Stimulated activated CD8-positive, alpha-beta memory T cell treated with anti-CD3 and anti-CD28 coated beads, Interleukin-12 subunit alpha, Interleukin-12 subunit beta, amount 100 ng/mL, for 1 hour (primary cell): ENCODE results near the gene BPTF.
"Not testable (repeated sequence)": the region's sequence is repeated elsewhere in the genome, so short reads cannot be mapped to it uniquely, and the experiment has no call there.

Experiments used
- DNase-seq: peaks from one replicate; pipeline ENCODE4 v3.0.0-alpha.2; 2020; ENCODE audit warnings: low read depth

The BPTF gene, protein sequence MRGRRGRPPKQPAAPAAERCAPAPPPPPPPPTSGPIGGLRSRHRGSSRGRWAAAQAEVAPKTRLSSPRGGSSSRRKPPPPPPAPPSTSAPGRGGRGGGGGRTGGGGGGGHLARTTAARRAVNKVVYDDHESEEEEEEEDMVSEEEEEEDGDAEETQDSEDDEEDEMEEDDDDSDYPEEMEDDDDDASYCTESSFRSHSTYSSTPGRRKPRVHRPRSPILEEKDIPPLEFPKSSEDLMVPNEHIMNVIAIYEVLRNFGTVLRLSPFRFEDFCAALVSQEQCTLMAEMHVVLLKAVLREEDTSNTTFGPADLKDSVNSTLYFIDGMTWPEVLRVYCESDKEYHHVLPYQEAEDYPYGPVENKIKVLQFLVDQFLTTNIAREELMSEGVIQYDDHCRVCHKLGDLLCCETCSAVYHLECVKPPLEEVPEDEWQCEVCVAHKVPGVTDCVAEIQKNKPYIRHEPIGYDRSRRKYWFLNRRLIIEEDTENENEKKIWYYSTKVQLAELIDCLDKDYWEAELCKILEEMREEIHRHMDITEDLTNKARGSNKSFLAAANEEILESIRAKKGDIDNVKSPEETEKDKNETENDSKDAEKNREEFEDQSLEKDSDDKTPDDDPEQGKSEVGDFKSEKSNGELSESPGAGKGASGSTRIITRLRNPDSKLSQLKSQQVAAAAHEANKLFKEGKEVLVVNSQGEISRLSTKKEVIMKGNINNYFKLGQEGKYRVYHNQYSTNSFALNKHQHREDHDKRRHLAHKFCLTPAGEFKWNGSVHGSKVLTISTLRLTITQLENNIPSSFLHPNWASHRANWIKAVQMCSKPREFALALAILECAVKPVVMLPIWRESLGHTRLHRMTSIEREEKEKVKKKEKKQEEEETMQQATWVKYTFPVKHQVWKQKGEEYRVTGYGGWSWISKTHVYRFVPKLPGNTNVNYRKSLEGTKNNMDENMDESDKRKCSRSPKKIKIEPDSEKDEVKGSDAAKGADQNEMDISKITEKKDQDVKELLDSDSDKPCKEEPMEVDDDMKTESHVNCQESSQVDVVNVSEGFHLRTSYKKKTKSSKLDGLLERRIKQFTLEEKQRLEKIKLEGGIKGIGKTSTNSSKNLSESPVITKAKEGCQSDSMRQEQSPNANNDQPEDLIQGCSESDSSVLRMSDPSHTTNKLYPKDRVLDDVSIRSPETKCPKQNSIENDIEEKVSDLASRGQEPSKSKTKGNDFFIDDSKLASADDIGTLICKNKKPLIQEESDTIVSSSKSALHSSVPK (N-terminal part only)

DNA sequence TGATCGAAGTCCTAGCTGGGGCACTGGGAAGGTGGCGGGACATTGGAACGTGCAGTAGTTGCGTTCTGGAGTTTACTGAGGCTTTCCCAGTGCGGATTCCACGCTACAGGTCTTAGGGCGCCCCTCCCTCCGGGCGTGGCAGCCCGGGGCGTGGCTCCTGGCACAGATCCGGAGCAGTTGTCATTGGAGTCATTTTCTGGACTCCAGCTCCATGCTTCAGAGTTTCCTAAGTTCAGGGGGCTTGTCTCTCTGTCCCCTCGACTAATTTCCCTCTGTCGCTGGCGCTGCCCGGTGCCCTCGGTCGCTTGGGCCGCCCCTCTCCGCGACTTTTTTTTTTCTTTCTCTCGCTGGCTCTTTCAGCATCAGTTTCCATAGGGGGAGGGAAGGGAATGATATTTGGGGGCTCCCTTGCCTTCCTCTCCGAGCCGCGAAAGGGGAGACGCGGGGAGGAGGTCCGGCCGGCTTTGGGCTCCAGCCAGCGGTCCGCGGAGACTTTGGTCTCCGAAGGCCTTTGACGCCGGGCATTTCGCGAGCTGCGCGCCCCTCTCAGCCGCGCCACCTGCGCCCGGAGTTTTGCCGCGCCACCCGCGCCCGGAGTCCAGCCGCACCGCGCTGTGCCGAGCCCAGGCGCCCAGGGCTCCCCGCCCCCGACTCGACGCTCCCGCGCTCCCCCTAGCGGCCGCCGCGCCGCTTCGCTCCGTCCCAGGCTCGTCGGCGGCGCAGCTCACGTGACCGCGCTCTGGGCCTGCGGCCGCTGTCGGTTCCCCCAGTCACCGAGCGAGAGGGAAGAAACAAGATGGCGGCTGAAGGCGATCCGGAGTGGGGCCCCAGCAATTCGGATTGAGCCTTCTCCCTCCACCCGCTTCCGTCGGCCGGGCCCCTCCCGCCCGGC lies at the start of gene BPTF:
BPTF (plus strand) TSS at position 769 of the 892 bp plus-strand sequence. CDS start 222 bp downstream, outside the sequence.
- peak; percentile 83 for DNase-seq

DNA sequence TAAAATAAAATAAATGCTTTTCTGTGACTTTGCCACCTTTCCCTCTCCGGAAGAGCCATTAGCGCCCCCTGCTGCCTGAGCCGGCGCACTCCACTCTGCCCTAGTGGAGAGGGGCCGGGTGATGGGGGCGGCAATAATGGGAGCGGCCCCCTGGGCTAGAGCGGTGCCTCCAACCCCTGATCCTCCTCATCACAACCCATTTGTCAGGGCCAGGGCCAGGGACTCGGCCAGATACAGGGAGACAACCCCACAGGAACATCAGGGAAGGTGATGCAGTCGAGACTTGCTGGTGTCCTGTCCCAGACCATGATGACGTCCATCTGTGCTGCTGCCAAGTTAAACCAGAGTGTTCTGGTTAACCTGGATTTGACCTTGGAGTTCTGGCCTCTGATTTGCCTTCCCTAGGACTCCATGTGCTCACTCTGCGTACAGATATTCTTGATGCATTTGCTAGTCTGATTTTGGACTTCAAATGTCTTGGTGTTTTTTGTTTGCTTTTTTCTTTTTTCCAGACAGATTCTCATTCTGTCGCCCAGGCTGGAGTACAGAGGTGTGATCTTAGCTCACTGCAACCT lies 46.1 kb upstream of the BPTF start:
- DNase-seq, result no peak

DNA sequence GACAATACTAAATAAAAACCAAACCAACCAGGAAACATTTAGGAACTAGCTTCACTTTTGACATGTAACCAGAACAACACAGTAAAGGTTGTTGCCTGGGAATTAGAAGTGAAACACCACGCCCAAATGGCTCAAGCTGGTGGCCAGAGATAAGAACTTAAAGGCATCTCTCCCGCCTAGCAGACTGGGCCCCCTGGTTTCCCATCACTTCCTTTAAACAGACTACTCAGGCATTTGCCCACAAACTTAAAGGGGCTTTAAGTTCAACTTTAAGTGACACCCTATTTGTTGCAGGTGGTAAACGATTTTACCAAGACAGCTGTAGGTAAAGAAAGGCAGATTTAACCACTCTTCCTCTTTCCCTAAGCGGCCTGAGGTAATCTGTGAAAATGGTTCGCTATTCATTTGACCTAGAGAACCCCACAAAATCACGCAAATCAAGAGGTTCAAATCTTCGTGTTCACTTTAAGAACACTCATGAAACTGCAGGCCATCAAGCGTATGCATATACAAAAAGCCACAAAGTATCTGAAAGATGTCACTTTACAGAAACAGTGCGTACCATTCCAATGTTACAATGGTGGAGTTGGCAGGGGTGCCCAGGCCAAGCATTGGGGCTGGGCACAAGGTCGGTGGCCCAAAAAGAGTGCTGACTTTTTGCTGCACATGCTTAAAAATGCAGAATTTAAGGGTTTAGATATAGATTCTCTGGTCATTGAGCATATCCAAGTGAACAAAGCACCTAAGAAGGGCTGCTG lies 40.8 kb upstream of the BPTF start:
- DNase-seq, result no peak

DNA sequence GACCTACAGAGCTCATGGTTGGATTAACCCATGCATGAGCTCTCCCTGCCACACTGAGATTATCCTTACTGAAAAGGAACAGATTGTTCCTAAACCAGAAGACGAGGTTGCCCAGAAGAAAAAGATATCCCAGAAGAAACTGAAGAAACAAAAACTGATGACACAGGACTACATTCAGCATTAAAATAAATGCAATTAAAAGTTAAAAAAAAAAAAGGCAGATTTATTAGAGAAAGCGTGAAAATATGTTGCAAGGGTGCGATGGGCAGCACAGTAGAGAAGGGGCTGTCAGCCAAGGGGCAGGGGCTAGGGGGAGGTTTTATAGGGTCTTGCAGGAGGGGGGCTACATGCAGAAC lies 40.2 kb upstream of the BPTF start:
- DNase-seq, result no peak

DNA sequence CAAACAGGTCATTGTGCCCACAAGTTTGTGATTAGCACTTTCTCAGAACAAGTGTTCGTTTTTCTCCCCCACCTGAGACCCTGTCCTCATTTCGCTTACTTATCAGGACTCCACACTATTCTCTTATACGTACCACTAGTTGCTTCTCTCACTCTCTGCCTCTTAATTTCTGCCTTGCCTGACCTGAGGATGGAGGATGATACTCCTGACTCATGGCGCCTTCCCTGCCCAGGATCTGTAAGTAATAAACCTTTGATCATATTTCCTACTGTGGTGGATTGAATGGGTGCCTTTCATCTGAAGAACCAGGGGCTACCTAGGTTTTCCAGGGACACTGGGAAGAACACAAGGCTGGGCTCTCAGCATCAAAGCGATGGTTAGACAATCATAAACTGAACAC lies 39.8 kb upstream of the BPTF start:
- DNase-seq, result no peak

DNA sequence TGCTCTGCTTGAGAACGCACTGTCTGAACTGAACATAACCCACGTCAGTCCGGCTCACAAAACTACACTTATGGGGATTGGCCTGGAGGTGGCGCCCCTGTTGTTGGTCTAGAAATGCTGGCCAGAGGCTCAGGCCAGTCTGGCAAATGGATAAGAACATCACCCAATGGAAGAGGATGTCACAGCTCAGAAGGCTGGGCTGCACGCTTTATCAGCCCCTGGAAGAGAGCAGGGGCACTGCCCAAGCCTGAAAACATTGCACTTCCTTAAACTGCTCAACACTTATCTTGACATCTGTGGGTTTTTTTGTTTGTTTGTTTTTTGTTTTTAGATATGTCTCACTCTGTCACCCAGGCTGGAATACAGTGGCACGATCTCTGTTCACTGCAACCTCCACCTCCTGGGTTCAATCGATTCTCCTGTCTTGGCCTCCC lies 24.8 kb upstream of the BPTF start:
- DNase-seq, result peak; percentile 22

DNA sequence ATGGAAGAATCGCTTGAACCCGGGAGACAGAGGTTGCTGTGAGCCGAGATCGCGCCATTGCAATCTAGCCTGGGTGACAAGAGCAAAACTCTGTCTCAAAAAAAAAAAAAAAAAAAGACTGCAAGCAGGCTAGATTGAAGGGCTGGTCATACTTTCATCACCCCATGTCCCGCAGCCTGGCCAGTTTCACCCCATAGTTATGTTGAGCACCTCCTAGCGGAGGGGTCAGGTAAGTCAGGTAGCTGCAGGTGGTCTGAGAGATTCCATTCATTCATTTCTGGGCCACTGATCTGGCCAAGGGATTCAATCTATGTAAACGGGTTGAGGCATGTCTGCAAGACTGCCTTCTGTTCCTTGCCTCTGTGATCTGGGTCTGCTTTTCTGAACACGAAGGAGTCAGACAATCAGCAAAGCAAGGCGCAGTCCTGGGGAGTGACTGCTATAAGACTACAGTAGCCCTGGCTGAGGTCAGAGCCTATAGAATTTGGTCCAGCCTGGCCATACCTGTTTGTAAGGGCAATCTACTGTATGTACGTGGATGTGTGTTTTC lies 23.6 kb upstream of the BPTF start:
- no peak for DNase-seq

DNA sequence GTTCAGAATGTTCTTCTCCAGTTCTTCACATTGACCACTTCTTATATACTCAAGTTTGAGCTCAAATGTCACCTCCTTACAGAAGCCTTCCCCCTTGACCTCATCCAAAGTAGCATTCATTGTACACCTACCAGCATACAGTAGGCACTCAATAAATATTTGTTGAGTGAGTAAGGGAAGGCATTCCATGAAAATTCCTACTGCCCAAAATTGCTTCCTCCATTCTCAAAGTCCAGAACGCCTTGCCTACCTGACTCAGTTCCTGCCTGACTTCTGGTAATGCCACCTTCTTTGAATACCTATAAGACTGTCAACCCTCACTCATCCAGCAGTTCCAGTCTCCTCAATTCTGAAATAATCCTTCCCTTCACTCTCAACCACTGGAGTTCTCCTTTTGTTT lies 14.8 kb upstream of the BPTF start:
- DNase-seq, result no peak

DNA sequence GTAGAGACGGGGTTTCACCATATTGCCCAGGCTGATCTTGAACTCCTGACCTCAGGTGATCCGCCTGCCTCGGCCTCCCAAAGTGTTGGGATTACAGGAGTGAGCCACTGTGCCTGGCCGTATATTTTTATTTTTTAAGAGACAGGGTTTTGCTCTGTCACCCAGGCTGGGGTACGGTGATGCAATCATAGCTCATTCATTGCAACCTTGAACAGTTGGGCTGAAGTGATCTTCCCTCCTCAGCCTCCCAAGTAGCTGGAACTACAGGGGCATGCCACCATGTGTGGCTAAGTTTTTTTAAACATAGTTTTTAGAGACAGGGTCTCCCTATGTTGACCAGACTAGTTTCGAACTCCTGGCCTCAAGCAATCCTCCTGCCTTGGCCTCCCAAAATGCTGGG lies 12.9 kb upstream of the BPTF start:
- not testable (repeated sequence) for DNase-seq

DNA sequence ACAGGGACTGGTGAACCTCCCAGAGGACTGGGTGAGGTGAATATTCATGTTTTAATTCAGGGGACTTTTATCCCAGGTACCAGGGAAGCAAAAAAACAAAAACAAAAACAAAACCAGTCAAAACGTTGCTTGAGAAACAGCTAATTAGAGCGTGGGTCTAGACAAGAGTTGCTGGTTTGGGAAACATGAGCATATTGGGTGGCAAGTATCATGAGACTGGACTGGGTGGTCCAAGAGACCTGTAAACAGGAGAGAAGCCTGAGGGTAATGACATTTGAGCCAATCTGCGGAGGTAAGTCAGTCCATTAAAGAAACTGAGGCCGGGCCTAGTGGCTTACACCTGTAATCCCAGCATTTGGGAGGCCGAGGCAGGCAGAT lies 11.5 kb upstream of the BPTF start:
- no peak for DNase-seq

DNA sequence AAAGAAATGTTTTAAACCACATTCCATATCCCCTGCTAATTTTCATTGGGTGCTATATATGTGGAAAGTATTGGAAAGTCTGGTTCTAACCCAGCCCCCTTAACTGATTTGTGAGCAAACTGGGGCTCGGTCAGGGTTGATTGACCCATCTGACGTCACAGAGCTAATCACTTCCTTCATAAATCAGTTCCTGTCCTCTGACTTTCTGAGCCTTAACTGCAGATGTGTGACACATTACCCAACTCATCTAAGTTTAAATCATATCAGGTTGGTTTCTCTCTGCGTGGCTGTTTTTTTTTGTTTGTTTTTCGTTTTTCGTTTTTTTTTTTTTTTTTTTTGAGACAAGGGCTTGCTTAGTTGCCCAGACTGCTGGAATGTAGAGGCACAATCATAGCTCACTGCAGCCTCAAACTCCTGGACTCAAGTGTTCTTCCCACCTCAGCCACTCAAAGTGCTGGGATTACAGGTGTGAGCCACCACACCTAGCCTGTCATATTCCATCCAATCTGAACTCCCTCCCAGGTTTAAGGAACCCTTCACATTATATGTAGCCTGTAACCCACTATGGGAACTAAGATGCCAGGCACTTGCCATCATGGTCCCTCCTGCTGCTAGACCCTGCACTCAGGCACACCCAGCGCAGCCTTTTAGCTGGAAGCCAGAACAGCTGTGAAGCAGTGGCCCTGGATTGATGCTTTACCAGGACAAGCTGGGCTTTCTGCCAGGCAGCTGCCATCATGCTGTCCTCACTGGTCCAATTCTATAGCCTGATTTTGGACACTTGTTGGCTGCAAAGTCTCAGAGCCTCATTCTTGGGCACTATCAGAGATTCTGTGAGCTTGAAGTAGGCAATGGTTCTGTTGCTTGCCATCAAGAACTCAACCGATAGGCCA lies 6.9 kb upstream of the BPTF start:
- no peak for DNase-seq

DNA sequence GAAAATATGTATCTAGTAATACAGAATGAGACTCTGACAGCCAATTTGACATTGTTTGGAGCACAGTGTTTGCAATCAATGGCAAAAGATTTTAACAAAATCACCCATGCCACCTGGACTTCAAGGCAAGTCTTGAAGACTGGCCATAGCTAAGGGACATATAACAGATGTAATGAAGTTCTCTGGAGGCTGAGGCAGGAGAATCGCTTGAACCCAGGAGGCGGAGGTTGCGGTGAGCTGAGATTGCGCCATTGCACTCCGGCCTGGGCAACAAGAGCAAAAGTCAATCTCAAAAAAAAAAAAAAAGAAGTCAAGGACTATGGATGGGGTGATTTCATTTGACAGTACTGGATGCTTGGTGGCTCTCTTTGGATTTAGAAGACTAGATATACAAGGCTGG lies 5.6 kb upstream of the BPTF start:
- DNase-seq, result no peak

DNA sequence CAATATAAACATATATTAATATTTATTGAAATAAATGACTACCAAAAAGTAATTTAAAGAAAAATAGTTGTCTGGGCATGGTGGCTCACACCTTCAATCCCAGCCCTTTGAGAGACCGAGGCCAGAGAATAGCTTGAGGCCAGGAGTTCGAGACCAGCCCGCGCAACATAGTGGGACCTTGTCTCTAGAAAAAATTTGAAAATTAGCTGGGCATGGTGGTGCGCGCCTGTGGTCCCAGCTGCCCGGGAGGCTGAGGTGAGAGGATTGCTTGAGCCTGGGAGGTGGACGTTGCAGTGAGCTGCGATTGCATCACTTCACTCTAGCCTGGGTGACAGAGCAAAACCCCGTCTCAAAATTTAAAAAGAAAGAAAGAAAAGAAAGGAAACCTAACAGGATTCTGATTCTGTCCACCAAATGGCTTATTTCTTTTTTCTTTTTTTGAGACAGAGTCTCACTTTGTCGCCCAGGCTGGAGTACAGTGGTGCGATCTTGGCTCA lies 3.4 kb upstream of the BPTF start:
- DNase-seq, result no peak

DNA sequence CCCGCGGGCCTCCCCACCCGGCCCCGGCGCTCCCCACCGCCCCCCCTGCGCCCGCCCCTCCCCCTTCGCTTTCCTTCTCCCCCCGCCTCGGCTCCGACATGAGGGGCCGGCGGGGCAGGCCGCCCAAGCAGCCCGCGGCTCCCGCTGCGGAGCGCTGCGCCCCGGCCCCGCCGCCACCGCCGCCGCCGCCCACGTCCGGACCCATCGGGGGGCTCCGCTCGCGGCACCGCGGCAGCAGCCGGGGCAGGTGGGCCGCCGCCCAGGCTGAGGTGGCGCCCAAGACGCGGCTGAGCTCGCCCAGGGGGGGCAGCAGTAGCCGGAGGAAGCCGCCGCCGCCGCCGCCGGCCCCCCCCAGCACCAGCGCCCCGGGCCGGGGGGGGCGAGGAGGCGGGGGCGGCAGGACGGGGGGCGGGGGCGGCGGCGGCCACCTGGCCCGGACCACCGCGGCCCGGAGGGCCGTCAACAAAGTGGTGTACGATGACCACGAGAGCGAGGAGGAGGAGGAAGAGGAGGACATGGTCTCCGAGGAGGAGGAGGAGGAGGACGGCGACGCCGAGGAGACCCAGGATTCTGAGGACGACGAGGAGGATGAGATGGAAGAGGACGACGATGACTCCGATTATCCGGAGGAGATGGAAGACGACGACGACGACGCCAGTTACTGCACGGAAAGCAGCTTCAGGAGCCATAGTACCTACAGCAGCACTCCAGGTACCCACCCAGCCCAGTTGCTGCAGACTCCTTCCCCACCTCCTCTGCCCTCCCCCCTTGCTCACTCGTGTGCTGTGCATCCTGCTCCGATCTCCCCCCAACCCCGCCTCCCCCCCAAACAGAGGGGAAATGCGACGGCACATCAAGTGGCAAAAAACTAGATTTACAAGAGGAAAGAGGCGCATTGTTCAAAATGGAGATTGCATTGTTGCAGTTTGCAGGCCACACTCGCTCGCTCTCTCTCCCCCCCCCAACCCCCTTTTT lies 611 bp downstream of the BPTF start:
- DNase-seq, result peak; percentile 28

DNA sequence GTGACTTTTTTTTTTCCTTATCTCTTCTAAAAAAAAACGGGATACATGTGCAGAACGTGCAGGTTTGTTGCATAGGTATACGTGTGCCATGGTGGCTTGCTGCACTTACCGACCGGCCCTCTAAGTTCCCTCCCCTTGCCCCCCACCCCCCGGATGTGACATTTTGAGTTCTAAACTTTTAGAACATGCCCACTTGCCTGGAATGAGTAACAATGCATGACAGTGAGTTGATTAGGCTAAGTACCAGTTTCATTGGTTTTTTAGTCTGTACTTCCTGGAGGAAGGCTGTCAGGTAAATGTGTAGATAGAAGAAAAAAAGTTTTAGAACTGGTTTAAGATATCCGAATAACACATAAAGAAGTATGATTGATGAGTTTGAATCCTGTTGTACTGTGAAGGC lies 4.0 kb downstream of the BPTF start:
- DNase-seq, result no peak

DNA sequence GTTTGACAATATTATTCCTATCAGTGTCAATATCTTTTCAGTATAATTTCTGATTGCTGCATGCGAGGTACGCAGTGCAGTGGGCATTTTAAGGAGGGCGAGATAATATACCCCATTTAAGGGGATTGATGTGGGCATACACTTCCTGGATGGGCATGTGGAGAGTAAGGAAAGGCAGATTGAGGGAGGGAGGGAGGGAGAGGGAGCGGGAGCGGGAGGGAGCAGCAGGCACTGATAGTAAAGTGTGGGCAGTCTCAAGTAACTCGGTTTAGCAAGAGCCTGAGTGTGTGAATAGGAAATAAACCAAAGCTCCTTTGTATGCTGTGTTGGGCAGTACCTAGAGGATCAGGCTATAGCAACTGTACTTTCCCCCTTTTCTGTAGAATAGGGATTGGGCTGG lies 5.1 kb downstream of the BPTF start:
- DNase-seq, result no peak

DNA sequence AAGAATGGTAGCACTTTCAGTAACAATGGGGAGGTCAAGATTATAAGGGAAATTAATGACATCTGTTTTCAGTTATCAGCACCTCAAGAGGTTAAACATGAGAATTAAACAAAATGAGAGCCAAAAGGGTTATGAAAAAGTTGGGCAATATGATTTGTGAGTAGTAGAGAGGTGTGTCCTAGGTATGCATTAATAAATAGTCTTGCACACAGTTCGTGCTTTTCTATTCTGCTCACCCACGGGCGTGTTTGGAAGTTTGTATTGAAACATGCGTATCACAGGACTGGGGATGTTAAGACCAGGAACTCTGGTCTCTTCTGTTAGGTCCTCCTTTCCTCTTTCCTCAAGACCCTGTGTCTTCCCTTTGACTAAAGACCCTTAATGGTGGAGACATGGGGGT lies 6.0 kb downstream of the BPTF start:
- no peak for DNase-seq

DNA sequence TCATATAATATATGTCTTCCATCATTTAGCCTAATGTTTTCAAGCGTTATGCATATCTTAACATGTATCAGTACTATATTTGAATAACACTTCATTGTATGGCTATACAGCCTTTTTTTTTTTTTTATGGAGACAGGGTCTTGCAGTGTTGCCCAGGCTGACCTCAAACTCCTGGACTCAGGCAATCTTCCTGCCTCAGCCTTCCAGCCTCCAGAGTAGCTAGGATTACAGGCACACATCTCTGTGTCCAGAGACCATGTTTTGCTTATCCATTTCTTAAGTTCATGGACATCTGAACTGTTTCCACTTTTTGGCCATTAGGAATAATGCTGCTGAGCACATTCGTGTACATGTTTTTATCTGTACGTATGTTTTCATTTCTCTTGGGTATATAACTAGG lies 7.8 kb downstream of the BPTF start:
- DNase-seq, result no peak
